Erythroblast (primary cell): ENCODE results near the gene ST14.

Experiments used
- DNase-seq, 2 experiments: peaks; one replicate each; lab custom pipeline; 2025; lab: John Stamatoyannopoulos, UW
- GATA1 ChIP-seq: IDR thresholded peaks from 2 replicates; pipeline ENCODE4 v1.6.1; 2011; ENCODE audit warnings: low read depth, mild to moderate bottlenecking, control low read depth, low read length, moderate library complexity
- POLR2A ChIP-seq: IDR thresholded peaks from 2 replicates; pipeline ENCODE4 v1.6.1; 2011; ENCODE audit warnings: mild to moderate bottlenecking, low read length

Gene ST14

GRCh38 chr11:130208241-130209127, 48.9 kb downstream of the ST14 start:
- no peak for DNase-seq
- TF ChIP-seq POLR2A: no peak
- no peak for TF ChIP-seq GATA1

GRCh38 chr11:130209128-130209932, 49.7 kb downstream of the ST14 start:
- TF ChIP-seq POLR2A (no peak), GATA1 (no peak)
- no peak for DNase-seq

- DNase-seq: no peak
Observed at GRCh38 chr11:130209954-130210854, 50.6 kb downstream of the ST14 start.

GRCh38 chr11:130211144-130211543, 51.6 kb downstream of the ST14 start:
- no peak for TF ChIP-seq GATA1
- DNase-seq: no peak

More at GRCh38 chr11:130209954-130210854, 50.6 kb downstream of the ST14 start:
- TF ChIP-seq GATA1: no peak

GRCh38 chr11:130211781-130212401, 52.3 kb downstream of the ST14 start:
- no peak for TF ChIP-seq POLR2A
- TF ChIP-seq GATA1: no peak
- no peak for DNase-seq

- no peak for TF ChIP-seq POLR2A
- TF ChIP-seq GATA1: no peak
- no peak for DNase-seq
Observed at GRCh38 chr11:130212431-130212961, 52.9 kb downstream of the ST14 start.

- TF ChIP-seq GATA1 (no peak), POLR2A (no peak)
Observed at GRCh38 chr11:130213143-130213978, 53.8 kb downstream of the ST14 start.

GRCh38 chr11:130213979-130214281, 54.3 kb downstream of the ST14 start:
- DNase-seq: no peak
- TF ChIP-seq POLR2A (no peak), GATA1 (no peak)

More at GRCh38 chr11:130213143-130213978, 53.8 kb downstream of the ST14 start:
- DNase-seq: peak; percentile 53 to 75

- TF ChIP-seq GATA1: no peak
- TF ChIP-seq POLR2A: no peak
- DNase-seq: no peak
Observed at GRCh38 chr11:130214861-130215530, 55.4 kb downstream of the ST14 start.

- no peak for DNase-seq
Observed at GRCh38 chr11:130215531-130216220, 56.1 kb downstream of the ST14 start.

GRCh38 chr11:130216221-130216550, 56.6 kb downstream of the ST14 start:
- TF ChIP-seq POLR2A (no peak), GATA1 (no peak)
- DNase-seq: no peak

More at GRCh38 chr11:130215531-130216220, 56.1 kb downstream of the ST14 start:
- TF ChIP-seq POLR2A (no peak), GATA1 (no peak)
